22Rv1 (cell line): ENCODE measurements around the gene TBC1D3G.
"Not testable (repeated sequence)": the region's sequence is repeated elsewhere in the genome, so short reads cannot be mapped to it uniquely, and the experiment has no call there.

Experiments
- CTCF ChIP-seq: fragments of 450-650 bp; IDR thresholded peaks from 2 replicates; pipeline ENCODE4 v1.5.1; 2017; ENCODE audit warnings: mild to moderate bottlenecking
- ZFX ChIP-seq: fragments of 450-650 bp; IDR thresholded peaks from 2 replicates; pipeline ENCODE4 v1.6.1; 2017; ENCODE audit warnings: antibody characterized with exemption, borderline replicate concordance

- not testable (repeated sequence) for TF ChIP-seq CTCF, ZFX
Observed at GRCh38 chr17:36295161-36295560, 28.5 kb upstream of the TBC1D3G start.
